ENCODE results near the gene GPBAR1. TPM values are rescaled to one million over a fixed set of nuclear protein-coding genes. Genes with fewer than 3 reads are reported as not detected.
A peak's percentile ranks its signal among the peaks of the same experiment; 100 is the strongest.

GPBAR1 gene
- total and polyA plus RNA-seq, 2 donors (not counting 1 experiment from before 2014, with no cell fraction given) = 0.66 to 0.81 TPM

DNA sequence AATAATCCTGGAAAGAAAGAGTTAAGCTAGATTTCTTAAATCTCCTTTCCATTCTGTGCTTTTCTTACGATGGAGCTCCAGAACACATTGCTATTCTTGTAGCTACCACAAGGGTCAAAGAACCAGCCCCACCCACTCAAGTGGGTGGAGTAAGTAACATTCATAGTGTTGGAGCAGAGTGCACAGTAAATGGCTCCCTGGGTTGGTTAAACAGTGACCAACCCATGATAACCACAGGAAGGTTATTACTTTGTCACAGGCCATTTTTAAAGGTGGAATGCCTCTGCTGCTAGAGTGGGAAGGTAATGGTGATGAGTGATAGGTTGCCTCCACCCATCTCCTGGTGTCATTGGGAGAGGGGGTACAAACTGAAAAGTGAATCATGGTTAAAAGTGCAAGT, 29.9 kb upstream of the GPBAR1 start:
- Histone ChIP-seq H3K4me1 (ENCODE audit: control insufficient read depth in 2 of 2, insufficient read depth in 2 of 2, low read length in 2 of 2) (peaks cover 31 to 36% of the 10 kb centered on the region in 2 donors), H2AFZ (ENCODE audit: insufficient read depth, low read depth, low read length, poor library complexity, severe bottlenecking) (no peak overlapping the region), H3K9me3 (ENCODE audit: control extremely low read depth in 1 of 3, control insufficient read depth in 2 of 3, insufficient read depth in 1 of 3, low read length in 2 of 3) (no peaks in the 10 kb centered on the region), H3K79me2 (ENCODE audit: control insufficient read depth, insufficient read depth, low read length) (peaks cover 77% of the 10 kb centered on the region), H3K27ac (ENCODE audit: low read length in 2 of 2) (peak overlapping the region in 1 of 2 donors; percentile 60), H3K4me3 (ENCODE audit: control extremely low read depth in 1 of 5, extremely low read depth in 1 of 5, insufficient read depth in 1 of 5, low read depth in 2 of 5, low read length in 4 of 5) (no peak overlapping the region), H3K4me2 (replicated peaks; ENCODE audit: low read depth, low read length, poor library complexity, severe bottlenecking) (peak overlapping the region; percentile 13), H3K36me3 (replicated peaks in 1 of 2; ENCODE audit: control extremely low read depth in 1 of 2, control insufficient read depth in 1 of 2, extremely low read depth in 1 of 2, insufficient read depth in 2 of 2, low read length in 1 of 2) (peaks cover 4 to 86% of the 10 kb centered on the region in 2 experiments), H3K9ac (ENCODE audit: low read length) (no peak overlapping the region), H3K27me3 (replicated peaks in 1 of 4; ENCODE audit: control extremely low read depth in 1 of 4, control insufficient read depth in 3 of 4, insufficient read depth in 4 of 4, low read length in 3 of 4) (no peaks in the 10 kb centered on the region), H4K20me1 (ENCODE audit: control insufficient read depth, insufficient read depth, low read length, poor library complexity, severe bottlenecking) (peaks cover 83% of the 10 kb centered on the region)
- H3K4me1 Mint-ChIP-seq = peaks cover 39% of the 10 kb centered on the region
- H3K4me3 Mint-ChIP-seq = peak overlapping the region; percentile 29
- ATAC-seq (ENCODE audit: low read depth) (no peak), DNase-seq (peak; percentile 44)
- no peaks in the 10 kb centered on the region for H3K9me3 Mint-ChIP-seq (ENCODE audit: insufficient read depth)
- intact Hi-C loops (cut with micrococcal nuclease) = no loop called here
- H3K27ac Mint-ChIP-seq = peak overlapping the region; percentile 78
- POLR2A ChIA-PET = interaction anchor here (1.2 kb wide), 1 partner anchor 9 kb away, joined by 5 read pairs; no protein-coding TSS in a partner anchor
- WGBS (ENCODE audit: insufficient coverage) = no CpG with 5 or more reads among the region's 1 CpG
- no peaks in the 10 kb centered on the region for H3K27me3 Mint-ChIP-seq
- TF ChIP-seq, protein P1, sequence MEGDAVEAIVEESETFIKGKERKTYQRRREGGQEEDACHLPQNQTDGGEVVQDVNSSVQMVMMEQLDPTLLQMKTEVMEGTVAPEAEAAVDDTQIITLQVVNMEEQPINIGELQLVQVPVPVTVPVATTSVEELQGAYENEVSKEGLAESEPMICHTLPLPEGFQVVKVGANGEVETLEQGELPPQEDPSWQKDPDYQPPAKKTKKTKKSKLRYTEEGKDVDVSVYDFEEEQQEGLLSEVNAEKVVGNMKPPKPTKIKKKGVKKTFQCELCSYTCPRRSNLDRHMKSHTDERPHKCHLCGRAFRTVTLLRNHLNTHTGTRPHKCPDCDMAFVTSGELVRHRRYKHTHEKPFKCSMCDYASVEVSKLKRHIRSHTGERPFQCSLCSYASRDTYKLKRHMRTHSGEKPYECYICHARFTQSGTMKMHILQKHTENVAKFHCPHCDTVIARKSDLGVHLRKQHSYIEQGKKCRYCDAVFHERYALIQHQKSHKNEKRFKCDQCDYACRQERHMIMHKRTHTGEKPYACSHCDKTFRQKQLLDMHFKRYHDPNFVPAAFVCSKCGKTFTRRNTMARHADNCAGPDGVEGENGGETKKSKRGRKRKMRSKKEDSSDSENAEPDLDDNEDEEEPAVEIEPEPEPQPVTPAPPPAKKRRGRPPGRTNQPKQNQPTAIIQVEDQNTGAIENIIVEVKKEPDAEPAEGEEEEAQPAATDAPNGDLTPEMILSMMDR (IDR thresholded peaks at IDR 0.05) = peak; percentile 42
- TF ChIP-seq EZH2 (IDR thresholded peaks at IDR 0.05; ENCODE audit: borderline replicate concordance, insufficient read depth, low read depth, low read length, poor library complexity, severe bottlenecking) = no peak
- CTCF ChIA-PET = interaction anchor here (0.7 to 2.4 kb wide), 5 partner anchors 9 to 63 kb away, joined by 3 to 16 read pairs (median 5); partner anchors contain the start of gene TMBIM1

DNA sequence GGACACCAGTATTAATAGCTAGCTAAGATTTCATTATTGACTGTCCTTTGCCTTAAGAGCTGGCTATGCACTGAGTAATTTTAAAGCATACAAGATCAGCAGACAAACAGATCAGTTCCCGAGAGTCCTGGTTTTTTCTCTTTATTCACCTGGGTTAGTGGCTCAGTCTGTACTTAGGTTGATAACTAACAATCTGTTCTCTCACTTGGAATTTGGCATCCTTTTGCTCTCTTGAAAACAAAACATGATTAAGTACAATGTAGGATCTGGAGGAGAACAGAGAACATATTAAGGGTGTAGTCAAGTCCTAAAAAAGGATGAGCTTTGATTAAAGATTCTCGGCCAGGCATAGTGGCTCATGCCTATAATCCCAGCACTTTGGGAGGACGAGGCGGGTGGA, 27.3 kb upstream of the GPBAR1 start:
- H3K9me3 Mint-ChIP-seq (ENCODE audit: insufficient read depth) = no peaks in the 10 kb centered on the region
- H3K36me3 ChIP-seq (replicated peaks in 1 of 2; ENCODE audit: control extremely low read depth in 1 of 2, control insufficient read depth in 1 of 2, extremely low read depth in 1 of 2, insufficient read depth in 2 of 2, low read length in 1 of 2) = peaks cover 8 to 94% of the 10 kb centered on the region in 2 experiments
- peaks cover 64% of the 10 kb centered on the region for H3K79me2 ChIP-seq (ENCODE audit: control insufficient read depth, insufficient read depth, low read length)
- peaks cover 62% of the 10 kb centered on the region for H4K20me1 ChIP-seq (ENCODE audit: control insufficient read depth, insufficient read depth, low read length, poor library complexity, severe bottlenecking)
- no peak overlapping the region for H3K4me3 Mint-ChIP-seq
- DNase-seq = no peak
- H3K4me3 ChIP-seq (ENCODE audit: control extremely low read depth in 1 of 5, extremely low read depth in 1 of 5, insufficient read depth in 1 of 5, low read depth in 2 of 5, low read length in 4 of 5) = no peak overlapping the region
- no peak overlapping the region for H2AFZ ChIP-seq (ENCODE audit: insufficient read depth, low read depth, low read length, poor library complexity, severe bottlenecking)
- H3K9me3 ChIP-seq (ENCODE audit: control extremely low read depth in 1 of 3, control insufficient read depth in 2 of 3, insufficient read depth in 1 of 3, low read length in 2 of 3) = no peaks in the 10 kb centered on the region
- H3K27ac Mint-ChIP-seq = peak overlapping the region; percentile 26
- H3K4me1 ChIP-seq (ENCODE audit: control insufficient read depth in 2 of 2, insufficient read depth in 2 of 2, low read length in 2 of 2) = peaks cover 25% of the 10 kb centered on the region in 2 donors
- POLR2A ChIA-PET = no interaction called here
- H3K4me1 Mint-ChIP-seq = peaks cover 26% of the 10 kb centered on the region
- no peak overlapping the region for H3K27ac ChIP-seq (ENCODE audit: low read length in 2 of 2)
- no peaks in the 10 kb centered on the region for H3K27me3 ChIP-seq (replicated peaks in 1 of 4; ENCODE audit: control extremely low read depth in 1 of 4, control insufficient read depth in 3 of 4, insufficient read depth in 4 of 4, low read length in 3 of 4)
- CTCF ChIA-PET = interaction anchor here (2.0 kb wide), 1 partner anchor 24 kb away, joined by 8 read pairs; no protein-coding TSS in a partner anchor
- WGBS (ENCODE audit: insufficient coverage) = 91% methylated on average over 4 of the region's 4 CpGs
- intact Hi-C loops (cut with micrococcal nuclease) = no loop called here
- no peak for TF ChIP-seq EZH2 (IDR thresholded peaks at IDR 0.05; ENCODE audit: borderline replicate concordance, insufficient read depth, low read depth, low read length, poor library complexity, severe bottlenecking)
- TF ChIP-seq, protein P1 (IDR thresholded peaks at IDR 0.05) = no peak
- no peak overlapping the region for H3K9ac ChIP-seq (ENCODE audit: low read length)
- H3K4me2 ChIP-seq (replicated peaks; ENCODE audit: low read depth, low read length, poor library complexity, severe bottlenecking) = no peak overlapping the region
- no peaks in the 10 kb centered on the region for H3K27me3 Mint-ChIP-seq
- no peak for ATAC-seq (ENCODE audit: low read depth)
